Lower leg skin (tissue), 3 donors: Measurements from ENCODE around the gene CDH13.

Experiments
- POLR2A ChIP-seq, 2 donors: fragments of 450-650 bp; IDR thresholded peaks; one replicate each; pipeline ENCODE4 v1.6.1; 2016 to 2017; ENCODE audit warnings: antibody characterized with exemption in 2 of 2, mild to moderate bottlenecking in 1 of 2, moderate library complexity in 1 of 2
- TF ChIP-seq, protein P1 (sequence below), 3 donors: fragments of 450-650 bp; IDR thresholded peaks; one replicate each; pipeline ENCODE4 v1.5.1; 2016; ENCODE audit warnings: antibody characterized with exemption in 3 of 3, mild to moderate bottlenecking in 3 of 3, moderate library complexity in 2 of 3

GRCh38 chr16:82630688-82631087, 3.9 kb downstream of the CDH13 start:
- TF ChIP-seq, protein P1, sequence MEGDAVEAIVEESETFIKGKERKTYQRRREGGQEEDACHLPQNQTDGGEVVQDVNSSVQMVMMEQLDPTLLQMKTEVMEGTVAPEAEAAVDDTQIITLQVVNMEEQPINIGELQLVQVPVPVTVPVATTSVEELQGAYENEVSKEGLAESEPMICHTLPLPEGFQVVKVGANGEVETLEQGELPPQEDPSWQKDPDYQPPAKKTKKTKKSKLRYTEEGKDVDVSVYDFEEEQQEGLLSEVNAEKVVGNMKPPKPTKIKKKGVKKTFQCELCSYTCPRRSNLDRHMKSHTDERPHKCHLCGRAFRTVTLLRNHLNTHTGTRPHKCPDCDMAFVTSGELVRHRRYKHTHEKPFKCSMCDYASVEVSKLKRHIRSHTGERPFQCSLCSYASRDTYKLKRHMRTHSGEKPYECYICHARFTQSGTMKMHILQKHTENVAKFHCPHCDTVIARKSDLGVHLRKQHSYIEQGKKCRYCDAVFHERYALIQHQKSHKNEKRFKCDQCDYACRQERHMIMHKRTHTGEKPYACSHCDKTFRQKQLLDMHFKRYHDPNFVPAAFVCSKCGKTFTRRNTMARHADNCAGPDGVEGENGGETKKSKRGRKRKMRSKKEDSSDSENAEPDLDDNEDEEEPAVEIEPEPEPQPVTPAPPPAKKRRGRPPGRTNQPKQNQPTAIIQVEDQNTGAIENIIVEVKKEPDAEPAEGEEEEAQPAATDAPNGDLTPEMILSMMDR (IDR thresholded peaks at IDR 0.05), result no peak
- TF ChIP-seq POLR2A (IDR thresholded peaks at IDR 0.05), result no peak
